Stimulated activated CD8-positive, alpha-beta memory T cell treated with anti-CD3 and anti-CD28 coated beads, Interleukin-2, amount 100 ng/mL, for 48 hours (primary cell): ENCODE data around the gene C8G.

Experiments
- DNase-seq, 2 donors: peaks; one replicate each; pipeline ENCODE4 v3.0.0-alpha.2; 2020; ENCODE audit warnings: low read depth in 2 of 2

C8G gene

DNA sequence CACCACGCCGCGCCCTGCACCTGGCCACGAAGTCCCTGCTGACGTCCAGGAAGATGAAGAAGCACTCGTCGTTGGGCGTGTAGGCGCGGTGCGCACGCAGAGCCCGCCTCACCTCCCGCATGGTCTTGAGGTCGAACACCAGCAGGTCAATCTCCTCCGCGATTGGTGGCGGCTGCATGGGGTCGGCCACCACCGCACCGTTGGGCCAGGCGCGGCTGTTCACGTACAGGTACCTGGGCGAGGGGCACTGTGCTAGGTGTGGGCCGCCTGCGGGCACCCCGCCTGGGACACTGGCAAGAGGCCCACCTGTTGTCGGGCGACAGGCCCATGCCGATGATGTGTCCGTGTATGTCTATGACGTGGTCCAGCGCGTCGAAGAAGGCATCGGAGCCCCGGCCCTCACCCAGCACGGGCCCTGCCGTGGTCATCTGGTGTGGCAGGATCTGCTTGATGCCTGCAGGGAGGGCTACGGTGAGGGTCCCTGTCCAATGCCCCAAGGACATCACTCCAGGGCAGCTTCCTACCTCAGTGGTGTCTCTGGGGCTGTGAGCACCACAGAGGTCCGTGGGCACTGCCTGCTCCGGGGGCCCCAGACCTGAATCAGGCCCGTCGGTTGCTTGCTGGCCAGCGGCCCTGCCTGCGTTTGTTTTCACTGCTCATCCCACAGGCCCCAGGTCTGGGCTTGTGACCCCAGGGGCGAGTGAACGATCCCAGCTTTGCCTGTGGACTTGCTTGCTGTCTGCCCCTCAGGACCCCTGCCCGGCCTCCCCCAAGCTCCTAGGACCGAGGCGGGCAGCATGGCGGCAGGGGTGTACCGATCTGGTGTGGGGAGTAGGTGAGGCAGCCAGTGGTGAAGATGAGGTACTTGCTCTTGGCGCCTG lies 3.6 kb upstream of the C8G start:
- DNase-seq: no peak

DNA sequence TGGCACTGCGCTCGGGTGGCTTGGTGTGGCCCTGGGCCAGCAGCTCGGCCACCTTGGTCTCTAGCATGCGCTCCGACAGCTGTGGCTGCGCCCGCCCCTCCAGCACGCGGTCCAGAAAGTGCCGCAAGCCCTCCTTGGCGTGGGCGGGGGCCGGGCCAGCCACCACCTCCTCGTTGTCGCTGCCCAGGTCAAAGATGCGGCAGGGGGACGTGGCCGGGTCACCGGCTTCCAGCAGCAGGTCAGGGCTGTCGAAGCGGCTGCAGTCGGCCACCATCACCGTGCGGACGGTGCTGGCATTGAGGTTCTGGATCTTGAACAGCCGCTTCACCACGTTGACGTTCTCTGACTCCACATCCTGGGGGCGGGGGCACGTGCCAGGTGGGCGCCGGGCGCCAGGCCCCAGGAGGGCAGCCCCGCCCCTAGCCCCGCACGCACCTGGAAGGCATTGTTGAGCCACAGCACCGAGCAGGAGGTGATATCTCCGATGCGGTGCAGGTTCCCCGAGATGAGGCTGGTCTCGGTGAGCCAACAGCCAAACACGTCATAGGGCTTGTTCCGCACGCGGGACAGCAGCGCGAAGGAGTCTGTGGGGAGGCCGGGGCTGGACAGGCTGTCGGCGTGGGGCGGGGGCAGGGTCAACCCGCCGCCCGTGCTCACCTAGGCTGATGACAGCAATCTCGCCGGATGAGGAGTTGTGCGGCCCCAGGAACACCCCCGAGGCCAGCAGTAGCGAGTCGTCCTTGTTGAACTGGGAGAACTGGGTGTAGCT lies 2.7 kb upstream of the C8G start:
- DNase-seq: no peak

DNA sequence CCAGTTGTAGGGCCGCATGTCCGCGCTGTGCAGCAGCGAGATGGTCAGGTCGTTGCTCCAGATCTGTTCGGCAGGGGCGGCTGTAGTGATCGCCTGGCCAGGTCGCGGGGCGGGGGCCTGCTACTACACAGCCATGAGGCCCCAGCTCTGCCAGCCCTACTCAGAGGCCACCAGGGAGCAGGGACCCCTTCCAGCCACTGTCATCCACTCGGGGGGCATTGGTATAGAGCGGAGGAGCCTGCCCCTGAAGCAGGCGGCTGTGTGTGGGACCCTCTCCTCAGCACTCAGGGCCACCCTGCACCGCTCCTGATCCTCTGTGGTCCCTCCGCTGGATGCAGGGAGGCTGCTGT lies 2.2 kb upstream of the C8G start:
- no peak for DNase-seq

DNA sequence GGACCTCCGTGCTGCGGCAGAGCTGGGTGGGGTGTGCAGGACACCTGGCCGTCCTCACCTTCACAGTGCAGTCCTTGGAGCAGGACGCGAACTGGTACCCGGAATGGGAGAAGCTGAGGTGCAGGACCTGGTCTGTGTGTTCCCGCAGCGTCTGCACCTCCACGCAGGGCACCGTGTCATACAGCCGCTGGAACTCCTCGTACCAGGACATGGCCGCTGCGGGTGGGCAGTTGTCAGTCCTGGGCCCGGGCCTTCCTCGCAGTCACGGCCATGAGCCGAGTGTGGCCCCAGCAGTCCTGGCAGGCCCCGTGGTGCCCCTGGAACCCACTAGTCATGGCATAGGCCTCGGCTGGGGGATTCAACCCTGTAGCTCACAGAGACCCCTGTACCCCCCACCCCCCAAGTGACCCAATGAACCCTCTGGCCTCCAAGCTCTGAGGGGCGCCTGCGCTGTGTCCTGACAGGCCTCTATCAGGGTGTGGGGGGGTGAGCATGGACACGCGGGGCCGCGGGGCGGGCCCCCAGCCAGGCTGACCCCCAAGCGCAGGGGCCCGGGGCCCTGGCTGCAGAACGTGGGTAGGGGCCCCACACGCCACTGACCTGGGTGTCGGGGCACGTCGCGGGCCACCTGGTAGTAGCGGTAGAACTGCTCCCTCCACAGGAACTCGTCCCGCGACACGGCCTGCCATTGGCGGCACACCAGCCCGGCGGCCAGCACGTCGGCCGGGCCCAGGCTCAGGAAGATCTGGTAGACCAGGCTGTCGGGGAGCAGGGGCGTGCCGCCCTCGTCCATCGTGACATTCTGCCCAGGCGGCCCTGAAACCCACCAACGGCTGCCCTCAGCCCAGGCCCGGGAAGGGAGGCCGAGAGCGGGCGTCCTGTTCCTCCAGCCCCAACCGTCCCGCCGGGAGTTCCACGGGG lies 1.5 kb upstream of the C8G start:
- peak in 1 of 2 donors; percentile 36 for DNase-seq

DNA sequence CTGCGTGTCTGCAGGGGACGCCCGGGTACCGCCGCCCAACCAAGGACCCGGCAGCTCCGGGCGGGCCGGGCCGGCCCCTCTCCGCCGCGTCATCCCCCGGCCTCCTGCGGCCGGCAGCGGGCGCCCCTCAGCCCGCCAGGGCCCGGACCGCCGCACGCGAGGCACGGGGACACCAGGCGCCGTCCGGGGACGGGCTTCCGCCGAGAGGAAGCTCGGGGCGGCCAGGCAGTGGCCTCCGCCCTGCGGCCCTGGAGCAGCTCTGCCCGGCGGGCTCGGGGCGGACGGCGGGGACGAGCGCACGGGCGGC lies 878 bp upstream of the C8G start:
- DNase-seq: no peak

DNA sequence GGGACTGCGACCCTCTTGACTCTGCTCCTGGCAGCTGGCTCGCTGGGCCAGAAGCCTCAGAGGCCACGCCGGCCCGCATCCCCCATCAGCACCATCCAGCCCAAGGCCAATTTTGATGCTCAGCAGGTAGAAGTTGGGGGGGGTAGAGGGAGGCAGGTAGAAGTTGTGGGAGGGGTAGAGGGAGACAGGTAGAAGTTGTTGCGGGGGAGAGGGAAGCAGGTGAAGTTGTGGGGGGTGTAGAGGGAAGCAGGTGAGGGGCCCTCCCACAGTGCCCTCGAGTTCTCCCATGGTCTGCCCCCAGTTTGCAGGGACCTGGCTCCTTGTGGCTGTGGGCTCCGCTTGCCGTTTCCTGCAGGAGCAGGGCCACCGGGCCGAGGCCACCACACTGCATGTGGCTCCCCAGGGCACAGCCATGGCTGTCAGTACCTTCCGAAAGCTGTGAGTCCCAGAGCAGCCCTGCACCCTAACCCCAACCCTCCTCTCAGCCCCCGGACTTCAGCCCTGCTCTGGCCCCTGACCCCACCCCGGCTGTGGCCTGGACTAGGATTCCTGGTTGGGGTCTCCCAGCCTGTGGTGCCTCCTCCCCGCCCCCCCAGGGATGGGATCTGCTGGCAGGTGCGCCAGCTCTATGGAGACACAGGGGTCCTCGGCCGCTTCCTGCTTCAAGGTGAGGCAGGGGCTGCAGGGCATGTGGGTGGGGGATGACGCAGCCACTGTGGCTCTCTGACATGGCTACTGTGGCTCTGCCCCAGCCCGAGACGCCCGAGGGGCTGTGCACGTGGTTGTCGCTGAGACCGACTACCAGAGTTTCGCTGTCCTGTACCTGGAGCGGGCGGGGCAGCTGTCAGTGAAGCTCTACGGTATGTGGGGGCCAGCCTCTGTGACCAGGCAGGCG lies 537 bp downstream of the C8G start:
- no peak for DNase-seq

DNA sequence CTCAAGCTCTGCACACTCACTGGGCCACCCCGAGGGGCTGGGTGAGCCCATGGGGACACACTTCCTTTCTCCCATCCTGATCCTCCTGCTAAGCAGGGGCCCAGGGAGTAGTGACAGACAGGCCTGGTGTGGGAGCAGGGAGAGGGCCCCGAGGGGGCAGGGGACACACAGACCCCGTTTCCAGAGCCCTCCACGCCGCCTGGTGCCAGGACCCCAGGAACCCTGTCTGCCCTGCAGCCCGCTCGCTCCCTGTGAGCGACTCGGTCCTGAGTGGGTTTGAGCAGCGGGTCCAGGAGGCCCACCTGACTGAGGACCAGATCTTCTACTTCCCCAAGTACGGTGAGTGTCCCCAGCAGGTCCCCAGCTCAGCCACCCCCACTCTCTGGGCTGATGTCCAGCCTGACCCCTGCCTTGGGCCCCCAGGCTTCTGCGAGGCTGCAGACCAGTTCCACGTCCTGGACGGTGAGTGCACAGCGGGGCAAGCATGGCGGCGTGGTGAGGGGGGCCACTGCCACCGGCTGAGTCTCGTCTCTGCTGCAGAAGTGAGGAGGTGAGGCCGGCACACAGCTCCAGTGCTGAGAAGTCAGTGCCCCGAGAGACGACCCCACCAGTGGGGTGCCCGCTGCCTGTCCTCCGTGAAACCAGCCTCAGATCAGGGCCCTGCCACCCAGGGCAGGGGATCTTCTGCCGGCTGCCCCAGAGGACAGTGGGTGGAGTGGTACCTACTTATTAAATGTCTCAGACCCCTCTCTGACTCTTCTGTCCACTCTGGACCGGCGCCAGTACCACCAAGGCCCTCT lies 1.4 kb downstream of the C8G start:
- no peak for DNase-seq

DNA sequence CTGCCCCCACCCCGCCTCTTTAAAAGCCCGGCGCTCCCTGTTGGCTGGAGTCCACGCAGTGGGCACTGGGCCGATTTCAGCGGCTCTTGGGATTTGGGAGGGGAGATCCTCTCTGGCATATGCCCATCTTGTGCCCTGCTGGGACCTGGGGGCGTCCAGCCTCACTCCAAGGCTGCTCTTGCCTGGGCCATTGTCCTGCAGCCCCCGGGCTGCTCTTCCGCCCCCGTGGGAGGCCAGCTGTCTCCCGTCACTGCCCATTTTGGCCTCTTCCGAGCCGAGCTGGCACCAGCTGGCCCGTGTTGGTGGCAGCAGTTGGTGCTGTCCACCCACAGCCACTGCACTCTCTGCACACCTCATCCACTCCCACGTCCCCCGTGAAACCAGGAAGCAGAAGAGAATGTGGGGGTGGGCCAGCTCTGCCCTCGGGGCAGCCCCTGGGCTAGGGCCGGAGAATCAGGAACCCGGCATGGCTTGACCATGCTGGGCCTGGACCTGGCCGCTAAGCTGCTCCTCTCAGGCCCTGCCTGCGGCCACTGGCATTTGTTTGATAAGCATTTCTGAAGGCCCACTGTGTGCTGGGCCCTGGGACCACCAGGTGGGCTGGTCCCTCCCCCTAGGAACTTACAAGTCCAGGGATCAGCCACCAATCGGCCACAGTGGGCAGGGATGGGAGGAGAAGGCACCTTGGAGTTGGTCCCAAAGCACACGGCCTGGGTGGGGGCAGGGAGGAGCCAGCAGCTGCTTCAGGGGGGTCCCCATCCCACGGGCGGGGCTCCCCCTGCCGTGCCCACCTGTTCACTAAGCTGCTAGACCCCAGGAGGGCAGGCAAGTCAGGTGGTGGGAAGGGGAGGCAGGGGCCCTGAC lies 2.2 kb downstream of the C8G start:
- DNase-seq: no peak

DNA sequence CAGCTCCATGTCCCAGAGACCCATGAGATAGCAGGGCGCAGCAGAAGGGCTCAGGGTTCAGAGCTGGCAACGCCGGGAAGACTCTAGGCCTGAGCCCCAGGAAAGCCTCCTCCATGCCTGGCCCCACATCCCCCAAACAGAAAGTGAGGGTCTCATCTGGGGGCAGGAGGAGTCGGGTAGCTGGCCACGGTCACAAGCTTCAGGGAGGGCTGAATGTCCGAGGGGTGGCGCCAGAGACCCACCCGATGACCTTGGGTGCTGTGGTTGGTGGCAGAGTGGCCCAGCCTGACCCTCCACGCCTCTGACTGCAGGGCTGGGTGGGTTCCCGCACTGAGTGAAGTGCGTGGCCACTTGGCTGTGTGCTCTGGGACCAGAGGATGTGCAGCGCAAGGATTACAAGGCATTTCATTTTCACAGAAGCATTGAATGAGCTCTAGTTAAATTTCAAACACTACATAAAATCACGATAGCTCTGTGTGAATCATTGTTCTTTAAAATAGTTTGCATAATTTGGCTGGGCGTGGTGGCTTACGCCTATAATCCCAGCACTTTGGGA lies 3.0 kb downstream of the C8G start:
- DNase-seq: no peak

DNA sequence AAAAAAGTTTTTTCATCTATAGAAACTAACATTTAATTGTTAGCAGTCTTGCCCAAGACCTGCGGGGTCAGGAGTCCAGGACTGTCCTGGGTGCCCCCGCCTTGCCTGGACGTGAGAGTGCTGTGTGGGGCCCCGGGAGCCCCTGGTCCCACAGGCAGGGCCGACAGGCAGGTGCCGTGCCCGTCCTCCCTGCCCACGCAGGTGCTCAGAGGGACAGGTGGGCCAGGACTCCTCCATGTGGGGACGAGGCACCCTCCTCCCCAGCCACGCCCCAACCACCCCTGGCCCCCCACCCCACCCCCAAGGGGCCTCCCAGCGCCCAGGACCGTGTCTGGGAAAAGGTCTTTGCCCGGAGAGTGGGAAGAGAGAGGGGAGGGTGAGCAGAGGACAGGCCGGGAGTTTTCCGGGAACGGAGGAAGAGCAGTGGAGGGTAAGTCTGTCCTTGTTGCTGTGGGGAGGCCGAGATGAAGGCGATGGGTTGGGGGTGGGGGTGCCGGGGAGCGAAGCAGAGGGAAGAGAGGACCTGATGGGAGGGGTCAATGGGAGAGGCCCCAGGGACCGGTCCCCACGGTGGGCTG lies 4.3 kb downstream of the C8G start:
- no peak for DNase-seq

DNA sequence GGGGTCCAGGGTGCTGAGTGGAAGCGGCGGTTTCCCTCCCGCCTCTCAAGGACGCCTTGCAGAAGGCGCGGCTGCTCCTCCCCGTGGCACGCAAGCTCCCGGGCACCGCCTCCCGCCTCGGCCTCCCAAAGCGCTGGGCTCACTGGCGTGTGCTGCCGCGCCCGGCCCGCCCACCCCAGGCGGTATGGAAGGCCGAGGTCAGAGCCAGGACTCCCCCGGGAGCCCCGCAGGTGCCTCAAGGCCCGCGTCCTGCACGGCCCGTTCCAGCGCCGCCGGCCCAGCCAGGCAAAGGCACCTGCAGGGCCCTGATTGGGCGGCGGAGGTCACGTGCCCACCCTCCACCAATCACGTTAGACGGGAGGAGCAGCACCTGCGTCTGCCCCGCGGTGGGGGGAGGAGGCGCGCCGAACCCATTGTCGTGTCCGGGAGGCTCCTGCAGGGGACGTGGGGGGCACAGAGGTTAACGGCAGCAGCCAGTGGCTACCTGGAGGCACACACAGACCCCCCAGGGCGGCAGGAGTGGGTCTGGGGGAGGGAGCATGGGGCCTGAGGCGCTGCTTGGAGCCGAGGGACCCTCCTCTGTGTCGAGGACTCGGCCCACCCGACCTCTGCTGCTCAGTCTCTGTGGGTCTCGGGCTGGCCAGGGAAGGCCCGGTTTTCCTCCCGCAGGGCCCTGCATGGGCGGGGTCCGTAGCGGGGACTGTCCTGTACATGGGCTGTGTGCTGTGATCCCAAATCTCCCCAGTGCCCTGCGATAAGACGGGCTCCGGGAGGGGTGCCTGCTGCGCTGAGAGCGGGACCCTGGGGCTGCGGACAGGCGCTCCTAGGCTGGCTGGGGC lies 5.0 kb downstream of the C8G start:
- peak; percentile 90 to 96 for DNase-seq

DNA sequence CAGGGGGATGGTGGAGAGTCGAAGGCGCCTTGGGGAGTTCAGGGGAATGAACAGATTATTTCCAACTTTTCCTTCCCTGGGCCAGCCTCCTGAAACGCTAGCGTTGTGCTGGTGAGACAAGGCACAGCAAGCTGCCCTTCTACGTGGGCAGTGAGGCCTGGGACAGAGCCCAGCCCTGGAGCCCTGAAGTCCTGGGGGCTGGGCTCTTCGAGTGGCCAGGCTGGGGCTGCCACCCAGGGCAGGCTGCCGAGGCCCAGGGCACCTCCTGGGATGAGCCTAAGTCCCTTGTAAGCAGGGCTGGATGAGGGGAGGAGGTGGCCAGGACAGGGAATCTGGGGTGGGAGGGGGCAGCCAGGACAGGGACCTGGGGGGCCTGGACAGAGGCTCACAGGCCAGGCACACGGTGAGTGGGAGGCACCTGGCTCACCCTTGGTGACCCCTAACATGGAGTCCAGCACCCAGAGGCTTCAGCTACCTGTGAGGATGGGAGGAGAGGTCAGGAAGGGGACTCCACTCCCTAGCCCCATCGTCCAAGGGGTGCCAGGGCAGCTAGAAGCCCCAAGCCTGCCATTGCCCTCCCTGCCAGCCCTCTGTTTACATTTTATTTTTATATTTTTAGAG lies 5.7 kb downstream of the C8G start:
- no peak for DNase-seq

DNA sequence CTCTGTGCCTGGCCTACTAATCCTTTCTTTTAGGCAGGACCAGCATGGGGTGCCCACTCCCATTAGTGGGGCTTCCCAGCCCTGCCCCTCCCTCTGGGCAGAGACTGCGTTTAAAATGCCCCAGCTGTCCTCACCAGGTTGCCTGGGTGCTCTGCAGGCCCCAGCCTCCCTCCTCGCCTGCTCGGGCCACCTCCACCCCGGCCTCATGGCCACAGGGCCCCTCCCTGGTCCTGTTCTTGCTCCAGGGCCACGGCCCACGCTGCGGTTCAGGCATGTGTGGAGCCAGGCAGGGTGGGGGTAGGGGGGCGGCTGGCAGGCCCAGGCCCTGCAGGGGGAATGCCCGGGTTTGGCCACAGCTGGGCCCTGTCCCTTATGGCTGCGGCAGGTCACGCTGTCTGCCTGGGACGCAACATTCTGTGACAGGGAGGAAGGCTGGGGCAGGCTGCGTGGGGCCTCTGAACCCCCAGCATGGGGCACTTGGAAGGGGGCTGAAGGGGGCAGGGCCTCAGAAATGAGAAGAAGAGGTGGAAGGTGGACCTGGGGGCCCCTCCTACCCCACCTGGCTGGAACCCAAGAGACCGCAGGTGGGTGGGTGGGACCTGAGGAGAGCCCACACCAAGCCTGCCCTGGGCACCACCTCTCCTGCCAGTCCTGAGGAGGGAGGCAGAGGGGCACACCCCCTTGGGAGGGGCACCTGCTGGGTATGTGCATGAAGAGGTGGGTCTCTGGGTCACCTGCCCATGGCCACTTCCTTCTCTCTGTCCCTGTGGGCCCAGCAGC lies 6.7 kb downstream of the C8G start, which contains the start of gene LCN12:
Gene LCN12 (plus strand): TSS at position 733 of the 780 bp plus-strand sequence. CDS start 55 bp downstream, outside the sequence.
- DNase-seq: no peak

DNA sequence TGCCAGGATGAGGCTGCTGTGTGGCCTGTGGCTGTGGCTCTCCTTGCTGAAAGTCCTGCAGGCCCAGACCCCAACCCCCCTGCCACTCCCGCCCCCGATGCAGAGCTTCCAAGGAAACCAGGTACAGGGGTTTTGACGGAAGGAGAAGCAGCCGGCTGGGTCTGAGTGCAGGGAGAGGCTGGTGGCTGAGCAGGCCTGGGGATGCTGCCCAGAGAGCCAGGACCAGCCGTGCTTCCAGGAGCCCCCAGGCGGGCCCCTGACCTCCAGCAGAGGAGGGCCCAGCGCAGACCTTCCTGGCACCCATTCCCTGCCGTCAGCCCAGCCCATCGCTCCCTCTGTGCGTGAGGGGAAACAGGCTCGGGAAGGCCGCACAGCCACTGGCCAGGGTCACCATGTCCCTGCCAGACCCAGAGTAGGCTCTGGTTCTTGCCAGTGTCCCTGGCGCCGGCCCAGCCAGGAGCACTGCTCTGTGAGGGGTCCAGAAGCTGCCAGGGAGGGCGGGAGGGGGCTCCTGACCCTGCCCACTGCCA lies 7.3 kb downstream of the C8G start:
- no peak for DNase-seq

DNA sequence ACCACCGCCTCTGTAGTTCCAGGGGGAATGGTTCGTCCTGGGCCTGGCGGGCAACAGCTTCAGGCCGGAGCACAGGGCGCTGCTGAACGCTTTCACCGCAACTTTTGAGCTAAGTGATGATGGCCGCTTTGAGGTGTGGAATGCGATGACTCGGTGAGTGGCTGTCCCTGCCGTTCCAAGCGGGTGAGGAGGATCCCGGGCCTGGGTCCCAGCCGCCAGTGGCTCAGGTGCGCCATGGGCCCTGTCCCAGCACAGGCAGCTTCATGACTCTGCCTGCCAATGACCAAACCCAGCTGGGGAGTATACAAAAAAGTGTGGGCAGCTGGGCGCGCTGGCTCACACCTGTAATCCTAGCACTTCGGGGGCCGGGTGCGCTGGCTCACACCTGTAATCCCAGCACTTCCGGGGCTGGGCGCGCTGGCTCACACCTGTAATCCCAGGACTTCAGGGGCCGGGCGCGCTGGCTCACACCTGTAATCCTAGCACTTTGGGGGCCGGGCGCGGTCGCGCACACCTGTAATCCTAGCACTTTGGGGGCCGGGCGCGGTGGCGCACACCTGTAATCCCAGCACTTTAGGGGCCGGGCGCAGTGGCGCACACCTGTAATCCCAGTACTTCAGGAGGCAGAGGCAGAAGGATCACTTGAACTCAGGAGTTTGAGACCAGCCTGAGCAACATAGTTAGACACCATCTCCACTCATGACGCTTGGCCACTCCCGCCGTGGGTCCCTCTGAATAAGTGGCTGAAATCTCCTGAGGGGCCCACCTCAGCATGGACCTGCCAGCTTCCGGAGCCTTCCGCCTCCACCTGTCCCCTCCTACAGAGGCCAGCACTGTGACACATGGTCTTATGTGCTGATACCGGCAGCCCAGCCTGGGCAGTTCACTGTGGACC lies 8.1 kb downstream of the C8G start:
- no peak for DNase-seq
